Karpas-422 (cell line): Measurements from ENCODE around the gene SMG7. TPM values are rescaled to one million over a fixed set of nuclear protein-coding genes. Genes with fewer than 3 reads are reported as not detected.

Source experiments
- DNase-seq: peaks from one replicate; pipeline ENCODE4 v3.0.0-alpha.2; 2015
- H2AFZ ChIP-seq: fragments of 200-600 bp; sonication (generic); 2 replicates; pipeline ENCODE4 v1.6.1; 2014; ENCODE audit warnings: antibody characterized with exemption, low read length, mixed read lengths
- H3K27ac ChIP-seq: fragments of 200-600 bp; sonication (generic); 2 replicates; pipeline ENCODE4 v1.5.1; 2014; ENCODE audit warnings: mild to moderate bottlenecking, low read length, moderate library complexity
- H3K27me3 ChIP-seq: fragments of 200-600 bp; sonication (generic); 2 replicates; pipeline ENCODE4 v1.6.1; 2014; ENCODE audit warnings: low read length, mixed read lengths
- H3K36me3 ChIP-seq: fragments of 200-600 bp; sonication (generic); 2 replicates; pipeline ENCODE4 v1.6.1; 2014; ENCODE audit warnings: low read length, mixed read lengths; ENCODE audit not compliant: insufficient read depth
- H3K4me1 ChIP-seq: fragments of 200-600 bp; sonication (generic); 2 replicates; pipeline ENCODE4 v1.6.1; 2014; ENCODE audit warnings: mild to moderate bottlenecking, low read length, mixed read lengths
- H3K4me2 ChIP-seq: fragments of 200-600 bp; sonication (generic); 2 replicates; pipeline ENCODE4 v1.6.1; 2014; ENCODE audit warnings: low read length, low read depth, mild to moderate bottlenecking; ENCODE audit not compliant: poor library complexity, severe bottlenecking
- H3K4me3 ChIP-seq: fragments of 200-600 bp; sonication (generic); 2 replicates; pipeline ENCODE4 v1.5.1; 2014; ENCODE audit warnings: mild to moderate bottlenecking, antibody characterized with exemption, low read length, mixed read lengths
- H3K79me2 ChIP-seq: fragments of 200-600 bp; sonication (generic); 2 replicates; pipeline ENCODE4 v1.6.1; 2014; ENCODE audit warnings: mild to moderate bottlenecking, low read length, mixed read lengths
- H3K9ac ChIP-seq: fragments of 200-600 bp; sonication (generic); 2 replicates; pipeline ENCODE4 v1.6.0; 2014; ENCODE audit warnings: low read length
- H3K9me2 ChIP-seq: fragments of 200-600 bp; sonication (generic), shearing (Covaris generic); replicated peaks from 2 replicates; pipeline ENCODE4 v1.6.0; 2014; ENCODE audit warnings: mild to moderate bottlenecking, low read length, moderate library complexity; ENCODE audit not compliant: insufficient read depth
- H3K9me3 ChIP-seq: fragments of 300-700, 200-600 bp; sonication (generic); 2 replicates; pipeline ENCODE4 v1.6.1; 2014; ENCODE audit warnings: low read length, mixed read lengths
- H4K20me1 ChIP-seq: fragments of 200-600 bp; sonication (generic); 2 replicates; pipeline ENCODE4 v1.6.1; 2014; ENCODE audit warnings: mild to moderate bottlenecking, antibody characterized with exemption, low read length, low read depth; ENCODE audit not compliant: insufficient read depth
- total RNA-seq: library from RNA; depleted of rRNA; stranded (reverse); fragments of >200 nt; shearing (Covaris generic); gene quantifications from 2 replicates; pipeline ENCODE4 v1.2.3, GENCODE V29; 2014; ENCODE audit warnings: low replicate concordance

SMG7 gene
- total RNA-seq, 1 experiment from 2014 or later: 99.7 TPM

- peak; percentile 80 for DNase-seq
- Histone ChIP-seq H3K27ac (no peak overlapping the region), H3K9me3 (no peaks in the 10 kb centered on the region), H3K36me3 (no peaks in the 10 kb centered on the region), H3K9me2 (no peaks in the 10 kb centered on the region), H3K79me2 (no peaks in the 10 kb centered on the region), H3K4me2 (peak overlapping the region; percentile 57), H3K27me3 (no peaks in the 10 kb centered on the region), H3K9ac (peak overlapping the region; percentile 31; the same call in 1 of the 2 replicates), H2AFZ (peak overlapping the region; percentile 46; the same call in 1 of the 2 replicates), H3K4me3 (peak overlapping the region; percentile 20; the same call in 1 of the 2 replicates), H3K4me1 (peaks cover 49% of the 10 kb centered on the region), H4K20me1 (no peaks in the 10 kb centered on the region)
Observed at GRCh38 chr1:183593356-183593755, 121.1 kb downstream of the SMG7 start.

DNA sequence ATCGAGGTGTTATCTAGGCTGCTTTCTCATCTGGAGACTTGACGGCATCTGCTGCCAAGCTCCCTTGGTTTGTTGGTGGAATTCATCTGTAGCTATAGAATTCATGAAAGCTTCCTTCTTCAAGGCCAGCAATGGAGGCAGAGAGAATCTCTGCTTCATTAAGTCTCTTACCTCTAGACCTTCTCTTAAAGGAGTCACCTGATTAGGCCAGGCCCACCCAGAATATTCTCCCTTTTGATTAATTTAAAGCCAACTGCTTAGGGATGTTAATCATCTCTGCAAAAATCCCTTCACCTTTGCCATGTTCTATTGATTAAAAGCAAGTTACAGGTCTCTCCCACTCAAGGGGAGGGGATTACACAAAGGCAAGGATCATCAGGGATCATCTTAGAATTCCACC lies 123.2 kb downstream of the SMG7 start:
- H3K9ac ChIP-seq: no peak overlapping the region
- no peaks in the 10 kb centered on the region for H3K9me3 ChIP-seq
- peaks cover 31% of the 10 kb centered on the region for H3K4me1 ChIP-seq

GRCh38 chr1:183596500-183596899 lies 124.2 kb downstream of the SMG7 start:
- DNase-seq: no peak
- H3K27ac ChIP-seq: no peak overlapping the region
- H3K9me2 ChIP-seq: no peaks in the 10 kb centered on the region
- no peak overlapping the region for H3K4me3 ChIP-seq
- H2AFZ ChIP-seq: no peak overlapping the region
- no peaks in the 10 kb centered on the region for H3K9me3 ChIP-seq
- no peaks in the 10 kb centered on the region for H3K27me3 ChIP-seq
- H3K4me2 ChIP-seq: no peak overlapping the region
- H3K9ac ChIP-seq: no peak overlapping the region
- H3K4me1 ChIP-seq: peaks cover 24% of the 10 kb centered on the region
- no peaks in the 10 kb centered on the region for H3K36me3 ChIP-seq
- no peaks in the 10 kb centered on the region for H3K79me2 ChIP-seq
- no peaks in the 10 kb centered on the region for H4K20me1 ChIP-seq

More for the DNA sequence above, 123.2 kb downstream of the SMG7 start:
- H4K20me1 ChIP-seq: no peaks in the 10 kb centered on the region
- no peak overlapping the region for H3K27ac ChIP-seq
- no peak overlapping the region for H2AFZ ChIP-seq
- DNase-seq: no peak
- H3K9me2 ChIP-seq: no peaks in the 10 kb centered on the region
- no peak overlapping the region for H3K4me3 ChIP-seq
- H3K79me2 ChIP-seq: no peaks in the 10 kb centered on the region
- no peaks in the 10 kb centered on the region for H3K27me3 ChIP-seq
- H3K4me2 ChIP-seq: no peak overlapping the region
- no peaks in the 10 kb centered on the region for H3K36me3 ChIP-seq

GRCh38 chr1:183597656-183598347 lies 125.5 kb downstream of the SMG7 start:
- Histone ChIP-seq H3K9me2 (no peaks in the 10 kb centered on the region), H2AFZ (no peak overlapping the region), H3K27ac (no peak overlapping the region), H3K36me3 (no peaks in the 10 kb centered on the region), H3K79me2 (no peaks in the 10 kb centered on the region), H4K20me1 (no peaks in the 10 kb centered on the region), H3K9me3 (no peaks in the 10 kb centered on the region), H3K4me1 (peaks cover 11% of the 10 kb centered on the region), H3K9ac (no peak overlapping the region), H3K27me3 (no peaks in the 10 kb centered on the region), H3K4me2 (no peak overlapping the region), H3K4me3 (no peak overlapping the region)
- DNase-seq: no peak

DNA sequence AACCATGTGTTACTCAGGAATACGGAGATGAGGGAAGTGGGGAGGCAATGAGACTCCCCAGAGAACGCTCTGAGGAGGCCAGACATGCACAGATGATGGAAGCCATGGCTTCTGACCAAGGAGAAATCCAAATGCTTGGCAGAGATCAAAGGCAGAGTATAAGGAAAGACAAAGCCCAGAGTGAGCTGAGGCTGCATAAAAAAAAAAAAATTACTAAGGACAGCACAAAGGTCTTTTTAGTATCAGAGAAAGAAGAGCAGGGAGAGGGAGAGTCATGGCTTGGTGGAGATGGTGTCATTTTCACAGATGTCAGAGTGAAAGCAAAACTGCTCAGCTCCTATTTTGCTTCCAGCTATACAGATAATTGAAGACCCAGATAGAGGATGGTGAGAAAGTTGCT lies 126.1 kb downstream of the SMG7 start:
- Histone ChIP-seq H3K9me3 (no peaks in the 10 kb centered on the region), H3K9ac (no peak overlapping the region), H4K20me1 (no peaks in the 10 kb centered on the region), H3K36me3 (no peaks in the 10 kb centered on the region), H3K79me2 (no peaks in the 10 kb centered on the region), H3K9me2 (no peaks in the 10 kb centered on the region), H3K27me3 (no peaks in the 10 kb centered on the region), H3K4me1 (peaks cover 5% of the 10 kb centered on the region), H3K4me3 (no peak overlapping the region), H3K27ac (no peak overlapping the region), H2AFZ (no peak overlapping the region), H3K4me2 (no peak overlapping the region)
- DNase-seq: no peak

- Histone ChIP-seq H3K9me2 (no peaks in the 10 kb centered on the region), H3K27me3 (no peaks in the 10 kb centered on the region), H3K9ac (no peak overlapping the region), H3K4me1 (peaks cover 7% of the 10 kb centered on the region), H2AFZ (no peak overlapping the region), H3K36me3 (no peaks in the 10 kb centered on the region), H3K4me2 (no peak overlapping the region), H4K20me1 (no peaks in the 10 kb centered on the region), H3K9me3 (no peaks in the 10 kb centered on the region), H3K27ac (no peak overlapping the region), H3K4me3 (no peak overlapping the region), H3K79me2 (no peaks in the 10 kb centered on the region)
- no peak for DNase-seq
Observed at GRCh38 chr1:183600136-183600535, 127.8 kb downstream of the SMG7 start.

DNA sequence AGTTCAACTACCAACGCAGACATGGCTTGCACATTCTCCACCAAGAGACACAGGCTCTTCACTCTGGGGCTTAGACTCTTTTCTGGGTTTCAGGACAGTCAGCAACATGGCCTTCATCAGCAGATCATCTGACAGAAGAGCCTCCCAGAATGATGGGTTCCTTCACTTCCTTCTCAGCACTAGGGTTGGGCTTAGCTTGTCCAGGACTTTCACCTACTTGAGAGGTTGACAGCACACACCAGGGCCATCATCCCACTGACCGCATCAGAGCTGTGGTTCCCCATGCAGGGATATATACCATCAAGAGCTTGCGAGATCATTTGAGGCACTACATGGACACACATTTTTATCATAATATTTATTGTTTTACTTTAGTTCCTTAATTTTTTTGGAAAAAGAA lies 128.3 kb downstream of the SMG7 start:
- Histone ChIP-seq H2AFZ (no peak overlapping the region), H3K4me3 (no peak overlapping the region), H3K9me3 (no peaks in the 10 kb centered on the region), H3K27me3 (no peaks in the 10 kb centered on the region), H3K9ac (no peak overlapping the region), H3K9me2 (no peaks in the 10 kb centered on the region), H3K79me2 (no peaks in the 10 kb centered on the region), H3K36me3 (no peaks in the 10 kb centered on the region), H3K4me2 (no peak overlapping the region), H3K27ac (no peak overlapping the region), H4K20me1 (no peaks in the 10 kb centered on the region), H3K4me1 (peaks cover 10% of the 10 kb centered on the region)
- no peak for DNase-seq

- no peaks in the 10 kb centered on the region for H3K27me3 ChIP-seq
- no peaks in the 10 kb centered on the region for H3K9me2 ChIP-seq
- peaks cover 15% of the 10 kb centered on the region for H3K4me1 ChIP-seq
- H2AFZ ChIP-seq: no peak overlapping the region
- H3K9ac ChIP-seq: no peak overlapping the region
- no peaks in the 10 kb centered on the region for H4K20me1 ChIP-seq
- H3K79me2 ChIP-seq: no peaks in the 10 kb centered on the region
- H3K36me3 ChIP-seq: no peaks in the 10 kb centered on the region
- H3K9me3 ChIP-seq: no peaks in the 10 kb centered on the region
- H3K4me2 ChIP-seq: no peak overlapping the region
- no peak overlapping the region for H3K27ac ChIP-seq
- no peak for DNase-seq
- H3K4me3 ChIP-seq: no peak overlapping the region
Observed at GRCh38 chr1:183602510-183602909, 130.2 kb downstream of the SMG7 start.
